NCI-H460 (cell line): ENCODE measurements around the gene SMYD5. TPM values are rescaled to one million over a fixed set of nuclear protein-coding genes. Genes with fewer than 3 reads are reported as not detected.
A peak's percentile ranks its signal among the peaks of the same experiment; 100 is the strongest.
"Not testable (repeated sequence)": the region's sequence is repeated elsewhere in the genome, so short reads cannot be mapped to it uniquely, and the experiment has no call there.

ENCODE experiments used
- DNase-seq: peaks from one replicate; pipeline ENCODE4 v3.0.0-alpha.2; 2016; ENCODE audit warnings: low read depth; ENCODE audit errors: extremely low read depth
- total RNA-seq: library from RNA; depleted of rRNA; stranded (reverse); fragments of >200 nt; shearing (Covaris generic); gene quantifications from 2 replicates; pipeline ENCODE4 v1.2.3, GENCODE V29; 2014

The SMYD5 gene
- total RNA-seq, 1 experiment from 2014 or later = 48.9 TPM

DNA sequence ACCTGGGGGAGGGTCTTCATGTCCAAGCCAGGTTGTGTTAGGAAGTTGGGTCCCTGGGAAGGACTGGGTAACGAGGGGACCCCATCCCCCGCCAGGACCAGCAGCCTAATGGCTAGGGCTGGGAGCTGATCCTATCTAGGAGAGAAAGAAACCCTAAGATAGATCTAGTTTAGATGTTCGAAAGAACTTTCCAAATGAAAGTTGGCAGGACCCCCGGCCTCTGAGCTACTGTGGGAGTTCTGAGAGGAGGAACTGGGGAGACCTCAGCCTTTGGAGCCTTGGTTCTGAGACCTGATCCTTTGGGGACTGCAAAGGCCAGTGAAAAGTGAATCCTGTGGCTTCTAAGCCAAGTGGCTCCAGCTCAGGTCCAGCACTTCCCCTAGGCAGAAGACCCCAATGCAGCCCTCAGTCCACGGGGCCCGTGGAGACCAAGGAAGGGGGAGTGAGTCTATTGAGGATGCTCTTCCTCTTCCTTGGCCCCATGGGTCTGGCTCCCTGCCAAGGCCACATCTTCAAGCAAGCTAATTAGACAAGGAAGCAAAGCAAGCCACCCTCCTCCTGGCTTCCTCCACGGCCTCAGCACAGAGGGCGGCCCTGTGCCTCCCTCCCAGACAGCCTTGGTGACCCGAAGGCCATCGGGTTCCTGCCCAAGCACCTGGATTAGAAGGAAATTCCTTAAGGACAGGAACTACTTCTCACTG is 43.5 kb downstream of the SMYD5 start:
- no peak for DNase-seq

DNA sequence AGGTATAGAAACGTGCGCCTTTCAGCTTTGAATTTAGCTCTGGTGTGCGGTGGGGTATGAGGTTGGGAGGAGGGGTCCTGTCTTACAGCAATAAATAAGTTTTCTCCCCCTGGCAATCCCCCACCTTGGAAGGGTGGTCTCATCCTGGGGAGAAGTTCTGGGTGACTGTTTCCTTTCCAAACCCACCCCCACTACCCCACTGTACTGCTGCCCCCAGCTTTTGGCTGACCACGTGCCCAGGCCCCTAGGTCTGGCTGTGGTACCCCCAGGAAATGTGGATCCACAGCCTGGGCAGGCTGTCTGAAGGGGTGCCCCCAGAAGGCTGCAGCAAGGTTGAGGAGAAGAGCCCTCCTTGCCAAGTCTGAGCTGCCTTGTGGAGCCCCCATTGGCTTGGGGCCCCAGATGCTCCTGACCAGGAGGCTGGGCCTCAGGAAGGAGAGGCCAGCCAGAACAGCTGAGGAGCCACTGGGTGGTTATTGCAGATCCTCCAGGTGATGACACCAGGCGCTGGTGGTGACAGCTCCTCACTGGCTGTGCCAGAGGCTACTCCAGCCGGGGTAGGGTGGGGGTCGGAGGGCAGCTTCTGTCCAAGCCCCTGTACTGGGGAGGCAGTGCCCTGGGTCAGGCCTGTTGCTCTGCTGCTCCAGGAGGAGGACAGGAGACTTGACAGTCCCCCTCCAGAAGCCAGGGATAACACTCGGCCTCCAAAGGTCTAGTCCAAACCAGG is 44.3 kb downstream of the SMYD5 start:
- no peak for DNase-seq

DNA sequence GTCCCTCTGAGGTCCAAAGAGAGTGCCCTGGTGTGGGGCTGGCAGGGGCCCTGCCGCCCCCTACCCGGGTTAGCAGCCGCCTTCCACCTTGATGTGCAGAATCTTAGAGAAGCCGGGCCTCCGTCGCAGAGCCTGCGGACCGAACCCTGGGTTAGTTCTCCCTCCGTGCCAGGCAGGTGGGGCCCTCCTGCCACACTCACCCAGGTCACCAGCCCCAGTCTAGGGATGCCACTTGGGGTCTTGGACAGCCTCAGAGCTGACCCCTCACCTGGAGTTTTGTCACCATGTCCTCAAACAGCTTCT is 44.8 kb downstream of the SMYD5 start:
- DNase-seq = no peak

DNA sequence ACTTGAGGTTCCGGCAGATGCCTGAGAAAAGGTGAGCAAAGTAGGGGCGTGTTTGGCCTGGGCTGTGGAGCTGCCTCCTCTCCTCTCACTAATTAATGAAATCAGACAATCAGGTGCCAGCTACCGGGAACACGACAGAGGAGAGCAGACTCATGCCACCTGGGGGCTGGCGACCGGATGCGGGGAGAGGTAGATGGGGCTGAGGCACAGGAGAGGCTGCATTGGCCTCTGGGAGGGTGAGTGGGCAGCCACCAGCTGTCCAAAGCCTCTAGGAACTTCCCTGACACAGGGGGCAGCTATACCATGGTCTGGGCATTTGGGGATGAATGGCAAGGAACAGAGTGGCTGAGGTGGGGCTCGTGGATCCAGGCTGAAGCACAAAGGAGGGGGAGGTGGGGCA is 45.2 kb downstream of the SMYD5 start:
- DNase-seq = no peak

DNA sequence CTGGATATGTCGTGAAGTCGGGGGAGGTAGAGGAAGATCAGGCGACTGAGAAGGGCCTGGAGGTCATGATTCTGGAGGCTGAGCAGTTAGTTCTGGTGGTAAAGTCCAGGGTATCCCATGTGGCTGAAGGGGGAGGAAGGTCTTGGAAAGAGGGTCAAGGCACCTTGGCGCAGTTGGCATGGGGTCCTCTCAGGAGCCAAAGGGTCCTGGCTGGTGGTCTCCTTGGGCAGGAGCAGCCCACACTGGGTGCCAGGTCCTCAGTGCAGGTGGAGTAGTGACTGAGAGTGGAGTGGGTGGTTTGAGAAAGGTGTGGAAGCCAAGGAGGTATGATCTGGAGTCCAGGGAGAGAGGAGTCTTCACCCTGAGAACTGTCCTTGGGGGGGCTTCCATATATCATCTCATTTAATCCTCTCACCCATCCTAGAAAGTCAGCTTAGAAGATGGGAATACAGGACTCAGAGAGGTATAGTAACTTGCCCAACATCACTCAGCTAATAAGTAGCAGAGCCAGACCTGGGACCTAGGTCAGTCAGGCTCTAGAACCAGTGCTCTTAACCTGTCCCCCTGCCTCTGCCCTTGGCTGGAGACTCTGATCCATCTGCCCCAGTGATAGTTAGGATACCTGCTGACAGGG is 45.8 kb downstream of the SMYD5 start:
- DNase-seq = no peak

DNA sequence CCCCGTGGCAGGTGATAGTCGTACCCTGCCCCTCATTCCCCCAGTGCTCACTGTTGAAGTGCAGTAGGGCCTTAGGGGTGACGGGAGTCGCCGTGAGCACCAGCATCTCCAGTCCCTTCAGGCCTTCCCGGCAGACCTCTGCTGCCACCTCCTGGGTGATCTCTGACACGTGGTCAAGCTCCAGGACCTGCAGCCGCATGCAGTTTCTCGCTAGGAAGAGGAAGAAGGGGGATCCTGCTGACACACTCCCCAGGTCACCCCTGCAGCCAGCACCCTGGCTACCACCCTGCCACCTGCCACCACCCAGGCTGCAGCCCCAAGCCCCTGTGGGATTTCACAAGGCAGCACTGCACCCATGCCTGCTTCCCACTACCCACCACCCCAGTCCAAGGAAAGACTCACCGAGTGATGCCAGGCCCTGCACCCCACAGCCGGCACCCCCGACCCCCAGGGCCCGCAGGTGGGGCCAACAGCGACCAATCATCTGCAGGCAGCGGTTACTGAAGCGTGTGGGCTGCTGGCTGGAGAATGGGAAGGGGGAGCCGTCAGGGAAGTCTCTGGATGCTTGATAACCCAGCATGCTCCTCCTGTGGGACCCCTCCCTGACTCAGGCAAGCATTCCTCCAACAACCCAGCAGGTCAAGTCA is 46.4 kb downstream of the SMYD5 start:
- peak; percentile 54 for DNase-seq

DNA sequence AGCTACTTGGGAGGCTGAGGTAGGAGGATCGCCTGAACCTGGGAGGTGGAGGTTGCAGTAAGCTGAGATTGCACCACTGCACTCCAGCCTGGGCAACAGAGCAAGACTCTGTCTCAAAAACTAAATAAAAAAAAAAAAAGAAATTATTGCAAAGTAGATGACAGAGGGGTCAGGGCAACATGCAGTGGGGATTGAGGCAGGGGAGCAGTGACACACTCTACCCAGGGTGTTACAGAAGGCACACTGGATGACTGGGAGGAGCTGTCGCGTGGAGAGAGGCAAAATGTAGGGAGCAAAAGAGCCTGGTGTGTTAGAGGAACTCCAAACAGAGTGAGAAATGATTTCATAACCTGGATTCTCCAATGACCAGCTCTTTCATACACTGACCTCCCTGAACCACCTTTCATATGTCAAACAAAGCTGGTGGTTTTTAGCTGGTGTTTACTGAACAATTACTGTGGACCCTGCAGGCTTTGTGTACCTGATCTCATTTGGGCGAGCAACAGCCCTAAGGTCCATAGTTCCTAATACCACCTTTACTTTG is 48.1 kb downstream of the SMYD5 start:
- no peak for DNase-seq

DNA sequence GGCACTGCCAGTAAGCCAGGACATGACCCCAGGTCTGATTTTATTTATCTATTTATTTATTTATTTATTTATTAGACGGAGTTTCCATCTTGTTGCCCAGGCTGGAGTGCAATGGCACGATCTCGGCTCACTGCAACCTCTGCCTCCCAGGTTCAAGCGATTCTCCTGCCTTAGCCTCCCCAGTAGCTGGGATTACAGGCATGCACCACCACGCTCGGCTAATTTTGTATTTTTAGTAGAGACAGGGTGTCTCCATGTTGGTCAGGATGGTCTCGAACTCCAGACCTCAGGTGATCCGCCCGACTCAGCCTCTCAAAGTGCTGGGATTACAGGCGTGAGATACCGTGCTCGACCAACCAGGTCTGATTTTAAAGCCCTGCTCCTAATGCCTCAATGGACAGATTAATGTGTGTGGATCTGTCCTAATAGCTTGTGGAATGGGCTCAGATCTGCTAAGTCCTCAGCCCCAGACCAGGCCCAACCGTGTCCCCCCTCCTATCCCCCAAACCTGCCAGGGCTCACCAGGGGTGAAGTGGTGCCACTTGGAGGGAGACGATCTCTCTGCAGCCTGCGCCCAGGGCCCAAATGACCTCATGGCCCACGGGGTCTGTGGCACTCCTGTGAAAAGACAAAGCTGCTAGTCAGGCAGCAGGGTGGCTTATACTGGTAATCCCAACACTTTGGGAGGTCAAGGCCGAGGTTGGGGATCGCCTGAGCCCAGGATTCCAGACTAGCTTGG is 48.8 kb downstream of the SMYD5 start:
- not testable (repeated sequence) for DNase-seq

DNA sequence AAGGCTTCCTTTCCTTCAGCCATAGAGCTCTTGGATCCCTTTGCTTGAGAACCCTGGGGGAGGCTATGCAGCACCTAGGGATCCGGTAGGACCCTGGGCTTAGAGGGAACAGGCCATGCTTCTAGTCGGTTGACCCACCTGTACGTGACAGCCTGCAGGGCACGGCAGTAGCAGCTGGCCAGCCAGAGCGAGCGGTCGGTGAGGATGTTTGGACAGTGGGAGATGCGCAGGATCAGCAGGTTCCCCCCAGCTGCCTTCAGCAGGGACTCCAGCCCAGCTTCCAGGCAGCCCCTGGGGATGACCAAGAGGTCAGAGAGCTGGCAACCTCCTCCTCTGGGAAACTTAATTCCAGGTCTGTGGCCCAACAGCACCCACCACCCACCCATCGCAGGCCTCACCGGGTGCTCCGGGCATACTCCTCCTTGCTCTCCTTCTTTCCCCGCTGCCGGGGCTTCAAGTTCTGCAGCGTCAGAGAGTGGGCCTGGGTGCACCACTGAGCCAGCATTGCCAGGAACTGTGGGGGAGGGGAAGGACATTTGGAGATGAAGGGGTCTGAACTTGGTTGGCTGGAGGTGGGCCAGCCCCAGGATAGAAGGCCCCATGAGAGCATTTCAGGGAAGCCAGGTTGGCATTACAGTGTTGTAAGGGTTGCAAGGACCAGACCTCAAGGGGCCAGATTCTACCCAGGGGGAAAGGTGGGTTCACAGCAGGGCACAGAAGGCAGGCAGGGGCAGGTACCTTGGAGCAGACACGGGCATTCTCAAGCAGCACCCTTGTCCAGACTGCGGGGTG is 49.7 kb downstream of the SMYD5 start:
- DNase-seq = no peak

DNA sequence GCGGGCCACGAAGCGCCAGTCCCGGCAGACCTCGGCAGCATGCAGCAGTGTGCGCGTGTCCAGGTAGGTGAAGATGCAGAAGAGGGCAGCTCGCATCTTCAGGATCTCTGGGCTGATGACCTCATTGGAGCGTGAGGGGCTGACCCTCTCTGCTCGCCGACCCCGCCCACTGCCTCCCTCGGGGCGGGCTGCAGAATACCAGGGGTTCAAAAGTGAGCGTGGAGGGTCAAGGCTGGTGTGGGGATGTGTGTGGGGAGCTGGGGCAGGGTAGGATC is 50.2 kb downstream of the SMYD5 start:
- DNase-seq = no peak

DNA sequence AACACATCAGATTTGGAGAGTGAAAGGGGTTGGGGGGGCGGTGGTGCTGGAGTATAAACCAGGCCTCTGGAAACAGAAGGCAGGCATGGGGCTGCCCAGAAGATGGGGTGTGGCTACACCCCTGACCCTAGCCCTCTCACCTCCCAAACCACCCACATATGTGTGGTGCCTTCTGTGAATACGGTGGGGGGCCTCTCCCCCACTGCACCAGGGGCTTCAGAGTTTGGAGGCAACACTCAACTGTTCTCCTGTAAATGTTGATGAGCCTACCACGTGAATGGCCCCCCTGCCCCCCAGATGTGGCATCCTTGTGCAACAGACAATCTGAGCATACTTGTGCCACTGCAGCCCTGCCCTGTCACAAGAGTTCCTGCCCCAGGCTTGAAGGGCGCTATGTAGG is 50.7 kb downstream of the SMYD5 start:
- DNase-seq = no peak

DNA sequence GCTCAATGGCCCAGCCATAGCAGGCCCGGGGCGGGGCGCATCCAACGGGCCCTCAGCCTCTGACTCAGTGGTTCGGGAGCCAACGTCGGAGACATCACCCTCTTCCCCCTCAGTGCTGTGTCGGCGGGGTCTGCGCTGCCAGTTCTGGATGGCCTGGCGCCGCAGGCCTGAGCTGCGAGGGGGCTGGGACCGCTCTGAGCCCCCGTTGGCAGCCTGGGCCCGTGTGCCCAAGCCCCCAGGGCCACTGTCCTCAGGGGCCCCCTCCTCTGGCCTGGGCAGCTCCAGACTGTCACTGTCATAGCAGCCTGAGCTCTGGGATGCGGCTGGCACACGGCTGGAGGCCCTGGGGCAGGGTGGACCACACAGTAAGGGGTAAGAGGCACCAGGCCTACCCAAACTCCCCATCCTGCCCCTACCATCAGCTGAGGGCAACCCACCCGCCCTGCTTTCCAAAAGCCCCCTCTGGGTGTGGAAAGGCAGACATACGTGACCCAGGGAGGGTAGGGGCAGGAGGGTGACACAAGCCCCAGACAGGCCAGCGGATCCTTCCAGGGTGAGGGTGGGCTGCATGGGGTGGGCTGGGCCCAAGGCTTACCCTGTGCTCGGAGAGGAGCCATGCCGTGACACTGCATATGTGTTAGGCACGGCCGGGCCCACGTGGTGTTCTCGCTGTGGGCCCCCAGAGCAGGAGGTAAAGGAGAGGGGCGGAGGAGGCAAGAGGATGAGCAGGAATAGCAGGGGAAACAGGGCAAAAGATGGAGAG is 51.4 kb downstream of the SMYD5 start:
- DNase-seq = no peak

DNA sequence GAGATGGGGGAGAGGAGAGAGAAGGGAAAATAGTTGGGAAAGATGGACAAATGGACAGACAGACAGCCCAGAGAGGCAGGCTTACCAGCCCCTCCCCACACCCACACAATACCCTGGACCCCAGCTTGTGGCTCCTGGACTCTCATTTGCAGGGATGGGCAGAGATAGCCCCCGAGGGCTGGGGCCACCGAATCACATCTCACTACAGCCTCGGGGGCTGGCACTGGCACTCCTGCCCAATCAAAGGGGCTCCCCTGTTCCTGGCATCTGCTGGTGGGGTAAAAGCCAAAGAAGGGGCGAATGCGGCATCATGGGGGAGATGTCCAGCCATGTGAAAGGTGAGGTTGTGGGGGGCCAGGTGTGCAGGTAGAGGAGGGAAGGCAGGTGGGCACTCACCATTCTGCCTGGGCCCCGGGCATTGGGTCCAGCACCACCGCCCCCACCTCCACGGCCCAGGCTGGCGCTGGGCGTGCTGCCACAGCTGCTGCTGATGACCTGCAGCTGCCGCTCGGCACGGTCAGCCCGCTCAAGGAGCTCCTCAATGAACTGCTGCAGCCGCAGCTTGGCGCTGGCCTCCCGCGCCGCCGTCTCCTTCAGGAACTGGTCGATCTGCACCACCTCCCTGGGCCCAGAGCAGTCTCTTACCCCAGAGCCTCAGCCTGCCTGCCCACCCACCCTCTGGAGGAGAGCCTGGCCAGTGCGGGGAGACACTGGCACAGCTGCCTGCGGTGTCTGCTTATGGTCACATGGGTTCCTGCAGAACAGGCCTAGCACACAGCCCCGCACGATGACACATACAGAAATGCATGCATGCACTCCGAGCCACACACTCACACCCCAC is 52.2 kb downstream of the SMYD5 start:
- no peak for DNase-seq

DNA sequence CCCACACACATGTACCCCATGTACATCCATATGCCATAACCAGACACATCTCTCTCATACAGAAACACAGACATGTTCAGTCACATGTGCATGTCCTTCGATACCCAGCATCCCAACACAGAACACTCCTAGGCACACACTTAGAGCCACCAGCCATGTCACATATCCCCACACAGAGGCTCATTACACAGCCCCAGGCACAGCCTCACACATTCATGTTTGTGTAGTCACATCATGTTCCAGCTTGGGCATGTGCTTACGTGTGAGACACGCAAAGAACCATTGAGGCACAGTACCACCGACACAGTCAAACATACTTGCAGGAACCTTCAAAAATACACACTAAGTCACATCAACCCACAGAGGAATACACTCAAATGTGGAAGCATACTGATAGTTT is 53.0 kb downstream of the SMYD5 start:
- DNase-seq = no peak

DNA sequence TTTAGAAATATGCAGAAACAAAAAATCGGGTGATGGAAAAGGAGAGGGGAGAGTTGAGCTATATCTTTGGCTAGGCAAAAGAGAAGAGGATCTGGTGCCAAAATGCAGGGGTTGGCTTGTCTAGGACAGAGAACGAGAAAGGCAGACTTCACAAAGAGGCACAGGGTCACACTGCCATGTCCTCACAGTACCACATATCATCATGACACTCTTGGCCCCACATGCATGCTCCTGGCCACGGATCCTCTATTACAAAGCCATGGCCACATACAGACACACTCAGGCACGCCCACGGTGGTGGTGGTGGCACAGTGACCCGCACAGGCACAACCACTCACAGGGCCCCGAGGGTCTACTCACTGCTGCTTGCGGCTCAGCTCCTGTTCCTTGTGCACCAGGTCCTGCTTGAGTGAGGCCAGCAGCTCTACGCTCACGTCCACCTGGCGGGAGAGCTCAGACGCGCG is 54.4 kb downstream of the SMYD5 start:
- DNase-seq = no peak

DNA sequence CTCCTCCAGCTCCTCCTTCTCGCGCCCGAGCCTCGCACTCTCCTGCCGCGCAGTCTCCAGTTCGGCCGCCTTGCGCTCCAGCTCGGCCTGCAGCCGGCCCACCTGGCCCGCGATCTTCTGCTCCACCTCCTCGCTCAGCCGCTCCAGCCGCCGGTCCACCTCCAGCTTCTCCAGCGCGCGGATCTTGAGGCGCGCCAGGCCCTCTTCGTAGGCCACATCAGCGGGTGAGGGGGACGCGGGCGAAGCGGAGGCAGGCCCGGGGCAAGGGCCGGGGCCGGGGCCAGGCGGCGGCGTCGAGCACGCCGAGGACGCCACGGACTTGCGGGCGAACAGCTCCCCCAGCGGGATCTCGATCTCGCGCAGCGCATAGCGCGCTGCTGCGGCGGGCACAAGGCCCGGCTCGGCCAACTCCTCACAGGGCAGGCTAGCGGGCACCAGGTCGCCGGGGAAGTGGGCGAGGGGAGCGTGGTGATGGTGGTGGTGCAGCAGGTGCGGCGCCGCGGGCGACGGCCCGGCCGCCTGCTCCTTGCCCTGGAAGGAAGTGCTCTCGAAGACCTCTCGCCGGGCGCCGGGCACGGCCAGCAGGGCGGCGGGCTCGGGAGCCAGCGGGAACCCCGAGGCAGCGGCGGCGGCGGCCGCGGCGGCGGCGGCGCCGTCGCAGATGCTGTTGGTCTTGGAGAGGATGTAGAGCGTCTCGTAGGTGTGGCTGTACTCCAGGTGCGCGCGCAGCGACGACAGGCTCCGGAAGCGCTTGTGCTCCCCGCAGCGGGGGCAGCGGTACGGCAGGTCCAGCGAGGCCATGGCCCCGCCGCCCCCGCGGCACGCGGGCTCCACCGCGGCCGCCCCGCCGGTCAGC is 55.0 kb downstream of the SMYD5 start:
- peak; percentile 20 for DNase-seq

DNA sequence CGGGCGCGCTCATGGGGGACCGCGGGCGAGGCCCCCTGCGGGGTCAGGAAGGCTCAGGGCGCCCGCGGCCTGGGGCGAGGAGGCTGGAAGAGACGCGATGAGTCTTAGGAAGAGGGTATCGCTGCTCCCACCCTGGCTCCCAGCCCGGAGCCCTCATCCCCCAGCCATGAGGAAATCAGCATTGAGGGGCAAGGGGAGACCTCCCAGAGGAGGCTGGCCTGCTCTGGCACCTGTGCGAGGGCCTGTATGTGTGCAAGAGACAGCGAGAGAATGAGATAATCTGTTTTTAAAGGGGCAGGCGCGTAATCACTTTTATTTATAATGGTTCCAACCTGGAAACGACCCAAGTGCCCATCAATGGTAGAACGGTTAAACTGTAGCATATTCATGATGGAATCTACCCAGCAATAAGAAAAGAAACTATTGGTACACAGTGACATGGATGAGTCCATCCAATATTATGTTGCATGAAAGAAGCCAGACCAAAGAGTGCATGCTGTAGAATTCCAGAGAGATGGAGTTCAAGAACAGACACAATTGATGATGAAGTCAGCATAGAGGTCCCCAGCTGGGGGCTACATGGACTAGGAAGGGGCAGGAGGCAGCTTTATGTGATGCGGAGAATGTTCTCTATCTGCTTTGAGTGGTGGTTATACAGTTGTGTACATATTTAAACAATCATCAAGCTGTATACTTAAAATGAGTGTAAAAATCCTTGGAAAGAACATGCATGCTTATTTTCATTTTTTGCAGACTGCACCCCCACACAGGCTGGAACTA is 55.8 kb downstream of the SMYD5 start:
- no peak for DNase-seq
